Right renal cortex interstitium (tissue), 3 donors: ENCODE results near the gene CACNA1B. TPM values are rescaled to one million over a fixed set of nuclear protein-coding genes. Genes with fewer than 3 reads are reported as not detected.
"Not testable (repeated sequence)": the region's sequence is repeated elsewhere in the genome, so short reads cannot be mapped to it uniquely, and the experiment has no call there.

Experiments
- DNase-seq, 3 donors: peaks; one replicate each; pipeline ENCODE4 v3.0.0-alpha.2; 2013; ENCODE audit warnings: low read depth in 3 of 3, low spot score in 2 of 3
- polyA plus RNA-seq, 3 donors: library from polyadenylated mRNA; unstranded; fragments of 120-200 nt; gene quantifications; one replicate each; pipeline ENCODE4 v1.2.1, GENCODE V29; 2013; ENCODE audit not compliant: insufficient read length in 3 of 3

CACNA1B gene
- polyA plus RNA-seq, 3 donors: 0.11 to 0.18 (median 0.17) TPM

GRCh38 chr9:138104251-138105122 lies 226.9 kb downstream of the CACNA1B start:
- no peak for DNase-seq

- DNase-seq: no peak
These were observed 227.5 kb downstream of the CACNA1B start for GRCh38 chr9:138105123-138105415.

- no peak for DNase-seq
These were observed 228.3 kb downstream of the CACNA1B start for GRCh38 chr9:138105561-138106505.

- DNase-seq: not testable (repeated sequence)
These were observed 229.5 kb downstream of the CACNA1B start for GRCh38 chr9:138107039-138107438.

GRCh38 chr9:138111607-138112006 lies 234.0 kb downstream of the CACNA1B start:
- no peak for DNase-seq

GRCh38 chr9:138112090-138112748 lies 234.6 kb downstream of the CACNA1B start:
- no peak for DNase-seq

- no peak for DNase-seq
These were observed 235.4 kb downstream of the CACNA1B start for GRCh38 chr9:138112791-138113600.

- not testable (repeated sequence) for DNase-seq
These were observed 236.2 kb downstream of the CACNA1B start for GRCh38 chr9:138113701-138114325.

- no peak for DNase-seq
These were observed 237.1 kb downstream of the CACNA1B start for GRCh38 chr9:138114501-138115245.

GRCh38 chr9:138115506-138115905 lies 237.9 kb downstream of the CACNA1B start:
- no peak for DNase-seq

- no peak for DNase-seq
These were observed 238.9 kb downstream of the CACNA1B start for GRCh38 chr9:138116521-138116920.

GRCh38 chr9:138117101-138117750 lies 239.6 kb downstream of the CACNA1B start:
- DNase-seq: no peak

- DNase-seq: no peak
These were observed 240.3 kb downstream of the CACNA1B start for GRCh38 chr9:138117836-138118235.

- no peak for DNase-seq
These were observed 241.1 kb downstream of the CACNA1B start for GRCh38 chr9:138118601-138119071.

GRCh38 chr9:138119202-138120027 lies 241.8 kb downstream of the CACNA1B start:
- DNase-seq: no peak

- DNase-seq: no peak
These were observed 242.5 kb downstream of the CACNA1B start for GRCh38 chr9:138120072-138120471.
